ENCODE results near the gene ADORA1. TPM values are rescaled to one million over a fixed set of nuclear protein-coding genes. Genes with fewer than 3 reads are reported as not detected.

The ADORA1 gene
- total and polyA plus RNA-seq, 2 donors (not counting 1 experiment from before 2014, with no cell fraction given): not detected

DNA sequence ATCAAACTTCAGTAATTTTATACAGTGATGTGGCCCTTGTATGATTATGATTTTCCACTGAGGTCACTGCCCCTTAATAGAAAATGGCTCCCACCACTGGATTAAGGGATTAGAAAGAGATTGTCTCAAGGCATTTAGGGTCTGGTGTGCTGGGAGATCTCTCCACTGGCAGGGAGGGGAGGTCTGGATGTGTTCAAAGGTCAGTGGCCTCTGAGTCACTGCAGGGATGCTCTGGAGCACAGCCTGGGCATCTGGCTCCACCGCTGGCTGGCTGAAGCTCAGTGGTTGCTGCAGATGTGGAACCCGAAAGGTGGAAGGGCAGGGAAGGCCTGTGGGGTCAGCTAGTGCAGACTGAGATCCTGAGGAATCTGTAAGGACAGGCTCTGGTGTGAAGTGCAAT is 77.2 kb downstream of the ADORA1 start:
- DNase-seq (no peak), ATAC-seq (ENCODE audit: low read depth) (no peak)
- Mint-ChIP-seq H3K4me3 (no peak overlapping the region), H3K27ac (no peak overlapping the region), H3K4me1 (no peaks in the 10 kb centered on the region), H3K9me3 (ENCODE audit: insufficient read depth) (no peaks in the 10 kb centered on the region), H3K27me3 (peaks cover 43% of the 10 kb centered on the region)
- Histone ChIP-seq H4K20me1 (ENCODE audit: control insufficient read depth, insufficient read depth, low read length, poor library complexity, severe bottlenecking) (no peaks in the 10 kb centered on the region), H3K36me3 (replicated peaks in 1 of 2; ENCODE audit: control extremely low read depth in 1 of 2, control insufficient read depth in 1 of 2, extremely low read depth in 1 of 2, insufficient read depth in 2 of 2, low read length in 1 of 2) (no peaks in the 10 kb centered on the region), H2AFZ (ENCODE audit: insufficient read depth, low read depth, low read length, poor library complexity, severe bottlenecking) (no peak overlapping the region), H3K4me1 (ENCODE audit: control insufficient read depth in 2 of 2, insufficient read depth in 2 of 2, low read length in 2 of 2) (no peaks in the 10 kb centered on the region), H3K27ac (ENCODE audit: low read length in 2 of 2) (no peak overlapping the region), H3K9ac (ENCODE audit: low read length) (no peak overlapping the region), H3K4me2 (replicated peaks; ENCODE audit: low read depth, low read length, poor library complexity, severe bottlenecking) (no peak overlapping the region), H3K9me3 (ENCODE audit: control extremely low read depth in 1 of 3, control insufficient read depth in 2 of 3, insufficient read depth in 1 of 3, low read length in 2 of 3) (no peaks in the 10 kb centered on the region), H3K79me2 (ENCODE audit: control insufficient read depth, insufficient read depth, low read length) (no peaks in the 10 kb centered on the region), H3K4me3 (ENCODE audit: control extremely low read depth in 1 of 5, extremely low read depth in 1 of 5, insufficient read depth in 1 of 5, low read depth in 2 of 5, low read length in 4 of 5) (no peak overlapping the region), H3K27me3 (replicated peaks in 1 of 4; ENCODE audit: control extremely low read depth in 1 of 4, control insufficient read depth in 3 of 4, insufficient read depth in 4 of 4, low read length in 3 of 4) (peaks cover 0 to 7% (median 2%) of the 10 kb centered on the region in 4 experiments)
- intact Hi-C loops (cut with micrococcal nuclease): no loop called here
- TF ChIP-seq, protein P1, sequence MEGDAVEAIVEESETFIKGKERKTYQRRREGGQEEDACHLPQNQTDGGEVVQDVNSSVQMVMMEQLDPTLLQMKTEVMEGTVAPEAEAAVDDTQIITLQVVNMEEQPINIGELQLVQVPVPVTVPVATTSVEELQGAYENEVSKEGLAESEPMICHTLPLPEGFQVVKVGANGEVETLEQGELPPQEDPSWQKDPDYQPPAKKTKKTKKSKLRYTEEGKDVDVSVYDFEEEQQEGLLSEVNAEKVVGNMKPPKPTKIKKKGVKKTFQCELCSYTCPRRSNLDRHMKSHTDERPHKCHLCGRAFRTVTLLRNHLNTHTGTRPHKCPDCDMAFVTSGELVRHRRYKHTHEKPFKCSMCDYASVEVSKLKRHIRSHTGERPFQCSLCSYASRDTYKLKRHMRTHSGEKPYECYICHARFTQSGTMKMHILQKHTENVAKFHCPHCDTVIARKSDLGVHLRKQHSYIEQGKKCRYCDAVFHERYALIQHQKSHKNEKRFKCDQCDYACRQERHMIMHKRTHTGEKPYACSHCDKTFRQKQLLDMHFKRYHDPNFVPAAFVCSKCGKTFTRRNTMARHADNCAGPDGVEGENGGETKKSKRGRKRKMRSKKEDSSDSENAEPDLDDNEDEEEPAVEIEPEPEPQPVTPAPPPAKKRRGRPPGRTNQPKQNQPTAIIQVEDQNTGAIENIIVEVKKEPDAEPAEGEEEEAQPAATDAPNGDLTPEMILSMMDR (IDR thresholded peaks at IDR 0.05): no peak
- WGBS (ENCODE audit: insufficient coverage): 100% methylated on average over 1 of the region's 2 CpGs
- ChIA-PET POLR2A (no interaction called here), CTCF (no interaction called here)

DNA sequence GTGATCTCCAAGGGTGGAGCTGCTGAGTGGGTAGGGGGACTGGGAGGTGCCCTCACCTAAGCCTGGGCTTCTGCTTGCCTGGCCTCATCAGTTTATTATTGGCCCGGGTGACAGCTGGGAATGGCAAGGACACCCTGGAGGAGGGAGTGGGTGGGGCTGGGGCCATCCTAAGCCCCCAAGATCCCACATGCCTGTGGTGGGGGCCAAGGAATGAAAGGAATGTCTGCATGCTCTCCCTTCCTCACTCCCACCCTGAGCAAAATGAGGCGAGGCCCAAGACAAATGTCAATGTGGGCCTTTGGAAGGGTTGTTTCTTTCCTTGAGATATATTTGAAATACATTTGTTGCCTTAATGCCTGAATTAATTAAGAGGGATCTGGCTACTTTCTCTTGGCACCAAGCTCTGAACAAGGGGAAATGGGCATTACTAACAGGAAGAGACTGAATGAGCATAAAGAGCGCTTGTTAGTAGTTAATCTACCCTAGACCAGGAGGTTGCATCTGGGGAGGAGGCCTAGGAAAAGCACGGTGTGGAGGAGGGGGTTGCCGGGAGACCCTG is 78.7 kb downstream of the ADORA1 start:
- 80% methylated on average over 2 of the region's 5 CpGs for WGBS (ENCODE audit: insufficient coverage)
- intact Hi-C loops (cut with micrococcal nuclease): no loop called here
- no peak overlapping the region for H3K27ac Mint-ChIP-seq

More for the DNA sequence above, 78.7 kb downstream of the ADORA1 start:
- ATAC-seq (ENCODE audit: low read depth): no peak
- DNase-seq: no peak
- Histone ChIP-seq H3K9me3 (ENCODE audit: control extremely low read depth in 1 of 3, control insufficient read depth in 2 of 3, insufficient read depth in 1 of 3, low read length in 2 of 3) (no peaks in the 10 kb centered on the region), H2AFZ (ENCODE audit: insufficient read depth, low read depth, low read length, poor library complexity, severe bottlenecking) (no peak overlapping the region), H3K9ac (ENCODE audit: low read length) (no peak overlapping the region), H3K79me2 (ENCODE audit: control insufficient read depth, insufficient read depth, low read length) (no peaks in the 10 kb centered on the region), H3K36me3 (replicated peaks in 1 of 2; ENCODE audit: control extremely low read depth in 1 of 2, control insufficient read depth in 1 of 2, extremely low read depth in 1 of 2, insufficient read depth in 2 of 2, low read length in 1 of 2) (no peaks in the 10 kb centered on the region), H4K20me1 (ENCODE audit: control insufficient read depth, insufficient read depth, low read length, poor library complexity, severe bottlenecking) (no peaks in the 10 kb centered on the region), H3K27ac (ENCODE audit: low read length in 2 of 2) (no peak overlapping the region), H3K27me3 (replicated peaks in 1 of 4; ENCODE audit: control extremely low read depth in 1 of 4, control insufficient read depth in 3 of 4, insufficient read depth in 4 of 4, low read length in 3 of 4) (peaks cover 0 to 7% (median 0%) of the 10 kb centered on the region in 4 experiments), H3K4me3 (ENCODE audit: control extremely low read depth in 1 of 5, extremely low read depth in 1 of 5, insufficient read depth in 1 of 5, low read depth in 2 of 5, low read length in 4 of 5) (no peak overlapping the region), H3K4me1 (ENCODE audit: control insufficient read depth in 2 of 2, insufficient read depth in 2 of 2, low read length in 2 of 2) (no peaks in the 10 kb centered on the region), H3K4me2 (replicated peaks; ENCODE audit: low read depth, low read length, poor library complexity, severe bottlenecking) (no peak overlapping the region)
- TF ChIP-seq EZH2 (IDR thresholded peaks at IDR 0.05; ENCODE audit: borderline replicate concordance, insufficient read depth, low read depth, low read length, poor library complexity, severe bottlenecking): no peak
- TF ChIP-seq, protein P1 (IDR thresholded peaks at IDR 0.05): no peak
- H3K4me3 Mint-ChIP-seq: no peak overlapping the region
- no peaks in the 10 kb centered on the region for H3K4me1 Mint-ChIP-seq
- peaks cover 28% of the 10 kb centered on the region for H3K27me3 Mint-ChIP-seq
- ChIA-PET CTCF (interaction anchor here (0.5 to 1.4 kb wide), 4 partner anchors 10 to 691 kb away, joined by 3 to 4 read pairs (median 4); no protein-coding TSS in a partner anchor), POLR2A (no interaction called here)
- H3K9me3 Mint-ChIP-seq (ENCODE audit: insufficient read depth): no peaks in the 10 kb centered on the region

All from B cell (primary cell).